BJ (cell line): ENCODE results near the gene SMG7. TPM values are rescaled to one million over a fixed set of nuclear protein-coding genes. Genes with fewer than 3 reads are reported as not detected.

ENCODE experiments used
- CTCF ChIA-PET: fragments of 350-600 bp; formaldehyde crosslinking; extraction: SDS; loops from one replicate; lab custom pipeline; 2021; ENCODE audit warnings: antibody characterized with exemption, inconsistent platforms; lab: Yijun Ruan, JAX
- POLR2A ChIA-PET: fragments of 300-600 bp; sonication (Branson Sonifier 250); formaldehyde crosslinking; extraction: SDS; loops from one replicate; lab custom pipeline; 2021; ENCODE audit warnings: antibody characterized with exemption; lab: Charles Lee
- DNase-seq: peaks from one replicate; pipeline ENCODE4 v3.0.0-alpha.2; 2011; ENCODE audit warnings: low read depth
- H3K27me3 ChIP-seq: 2 replicates; pipeline ENCODE4 v1.6.0; 2011; ENCODE audit warnings: low read length; ENCODE audit not compliant: control insufficient read depth, insufficient read depth
- H3K36me3 ChIP-seq: 2 replicates; pipeline ENCODE4 v1.5.1; 2011; ENCODE audit warnings: low read length; ENCODE audit not compliant: control insufficient read depth, insufficient read depth
- H3K4me3 ChIP-seq: 2 replicates; pipeline ENCODE4 v1.5.1; 2011; ENCODE audit warnings: low read depth, mild to moderate bottlenecking, control low read depth, low read length
- CTCF ChIP-seq: IDR thresholded peaks from 2 replicates; pipeline ENCODE4 v1.5.1; 2011; ENCODE audit warnings: low read depth, mild to moderate bottlenecking, control low read depth, inconsistent platforms, low read length, moderate library complexity; ENCODE audit not compliant: insufficient read depth
- polyA plus RNA-seq: library from polyadenylated mRNA; depleted of rRNA; stranded (reverse); fragments of >200 nt; gene quantifications from 2 replicates; pipeline ENCODE4 v1.2.3, GENCODE V29; 2011

SMG7 gene
- polyA plus RNA-seq, 1 experiment = 26.1 TPM

- H3K36me3 ChIP-seq = no peaks in the 10 kb centered on the region
- H3K27me3 ChIP-seq = no peaks in the 10 kb centered on the region
- CTCF ChIA-PET = no interaction called here
- POLR2A ChIA-PET = no interaction called here
- no peak for TF ChIP-seq CTCF
- H3K4me3 ChIP-seq = no peak overlapping the region
- DNase-seq = no peak
These were observed 21.4 kb downstream of the SMG7 start for GRCh38 chr1:183493540-183494245.

- TF ChIP-seq CTCF = no peak
- CTCF ChIA-PET = no interaction called here
- no peak overlapping the region for H3K4me3 ChIP-seq
- POLR2A ChIA-PET = no interaction called here
- no peaks in the 10 kb centered on the region for H3K36me3 ChIP-seq
- H3K27me3 ChIP-seq = no peaks in the 10 kb centered on the region
- DNase-seq = no peak
These were observed 23.1 kb downstream of the SMG7 start for GRCh38 chr1:183495420-183495819.

GRCh38 chr1:183497218-183497617, 24.9 kb downstream of the SMG7 start:
- no peak for TF ChIP-seq CTCF
- Histone ChIP-seq H3K36me3 (no peaks in the 10 kb centered on the region), H3K27me3 (no peaks in the 10 kb centered on the region), H3K4me3 (no peak overlapping the region)
- POLR2A ChIA-PET = no interaction called here
- no peak for DNase-seq
- CTCF ChIA-PET = no interaction called here

GRCh38 chr1:183498342-183498991, 26.2 kb downstream of the SMG7 start:
- TF ChIP-seq CTCF = no peak
- no peak for DNase-seq

GRCh38 chr1:183505454-183506089, 33.3 kb downstream of the SMG7 start:
- ChIA-PET CTCF (interaction anchor here (0.5 kb wide), 1 partner anchor 644 kb away, joined by 3 read pairs; no protein-coding TSS in a partner anchor), POLR2A (interaction anchor here (0.6 kb wide), 1 partner anchor 125 kb away, joined by 3 read pairs; no protein-coding TSS in a partner anchor)
- H3K4me3 ChIP-seq = no peak overlapping the region
- no peaks in the 10 kb centered on the region for H3K27me3 ChIP-seq
- H3K36me3 ChIP-seq = no peaks in the 10 kb centered on the region
- no peak for DNase-seq
- TF ChIP-seq CTCF = no peak

More at GRCh38 chr1:183498342-183498991, 26.2 kb downstream of the SMG7 start:
- ChIA-PET POLR2A (no interaction called here), CTCF (interaction anchor here (0.7 kb wide), 1 partner anchor 25 kb away, joined by 4 read pairs; no protein-coding TSS in a partner anchor)
- Histone ChIP-seq H3K36me3 (no peaks in the 10 kb centered on the region), H3K4me3 (no peak overlapping the region), H3K27me3 (no peaks in the 10 kb centered on the region)
